SK-N-SH (cell line): ENCODE measurements around the gene SLC7A1. TPM values are rescaled to one million over a fixed set of nuclear protein-coding genes. Genes with fewer than 3 reads are reported as not detected.

Experiments used
- CTCF ChIA-PET: fragments of 300-600, 350-600 bp; formaldehyde crosslinking; extraction: SDS; loops from one replicate; lab custom pipeline; 2021; lab: Yijun Ruan, JAX
- POLR2A ChIA-PET: fragments of 350-600 bp; sonication (Branson Sonifier 250); formaldehyde crosslinking; extraction: SDS; loops from one replicate; lab custom pipeline; 2020; ENCODE audit warnings: antibody characterized with exemption, inconsistent platforms; lab: Yijun Ruan, JAX
- DNase-seq: peaks from one replicate; pipeline ENCODE4 v3.0.0; 2012
- H2AFZ ChIP-seq: fragments of 200-600 bp; sonication (generic); 2 replicates; pipeline ENCODE4 v1.8.1; 2016; ENCODE audit warnings: antibody characterized with exemption, mild to moderate bottlenecking, low read depth
- H3F3A ChIP-seq: fragments of 200-600 bp; sonication (generic); replicated peaks from 2 replicates; pipeline ENCODE3; 2016; ENCODE audit warnings: antibody characterized with exemption, mild to moderate bottlenecking; ENCODE audit not compliant: insufficient read depth
- H3K27ac ChIP-seq, 2 experiments: fragments of 200-500 bp in 1 of 2; fragments of 200-600 bp in 1 of 2; sonication (Bioruptor generic) in 1 of 2; sonication (generic), shearing (Covaris generic) in 1 of 2; 2 replicates each; pipeline versions ENCODE4 v1.5.1 to v1.6.1; 2014 to 2016; ENCODE audit warnings: low read depth in 2 of 2, inconsistent platforms in 1 of 2, low read length in 1 of 2, mild to moderate bottlenecking in 1 of 2, mixed read lengths in 1 of 2
- H3K27me3 ChIP-seq: fragments of 200-600 bp; sonication (generic), shearing (Covaris generic); 2 replicates; pipeline ENCODE4 v1.6.1; 2016; ENCODE audit warnings: mixed run types; ENCODE audit not compliant: insufficient read depth
- H3K36me3 ChIP-seq, 2 experiments: fragments of 200-500 bp in 1 of 2; fragments of 200-600 bp in 1 of 2; sonication (Bioruptor generic) in 1 of 2; sonication (generic) in 1 of 2; replicated peaks in 1 of 2; 2 replicates each; pipeline versions ENCODE3 to v1.5.1; 2014 to 2016; ENCODE audit warnings: low read length in 1 of 2, mild to moderate bottlenecking in 1 of 2; ENCODE audit not compliant: insufficient read depth in 2 of 2, control insufficient read depth in 1 of 2
- H3K4me1 ChIP-seq, 2 experiments: fragments of 200-500 bp in 1 of 2; fragments of 200-600 bp in 1 of 2; sonication (Bioruptor generic) in 1 of 2; sonication (generic), shearing (Covaris generic) in 1 of 2; 2 replicates each; pipeline versions ENCODE4 v1.5.1 to v1.6.1; 2014 to 2016; ENCODE audit warnings: low read depth in 1 of 2, low read length in 1 of 2, mixed run types in 1 of 2; ENCODE audit not compliant: insufficient read depth in 2 of 2, control insufficient read depth in 1 of 2
- H3K4me2 ChIP-seq: fragments of 200-600 bp; sonication (generic), shearing (Covaris generic); 2 replicates; pipeline ENCODE4 v1.6.1; 2017; ENCODE audit warnings: mixed run types
- H3K4me3 ChIP-seq, 2 experiments: fragments of 200-500 bp in 1 of 2; fragments of 200-600 bp in 1 of 2; sonication (Bioruptor generic) in 1 of 2; sonication (generic), shearing (Covaris generic) in 1 of 2; 2 replicates each; pipeline versions ENCODE4 v1.5.1 to v1.8.1; 2014 to 2016; ENCODE audit warnings: low read depth in 2 of 2, inconsistent platforms in 1 of 2, low read length in 1 of 2, mild to moderate bottlenecking in 1 of 2, mixed read lengths in 1 of 2, moderate library complexity in 1 of 2
- H3K79me2 ChIP-seq: fragments of 200-600 bp; sonication (generic); 2 replicates; pipeline ENCODE4 v1.8.1; 2017; ENCODE audit warnings: mild to moderate bottlenecking; ENCODE audit not compliant: insufficient read depth
- H3K9ac ChIP-seq: fragments of 200-600 bp; sonication (generic); 2 replicates; pipeline ENCODE4 v1.6.1; 2017; ENCODE audit warnings: mixed run types
- H3K9me2 ChIP-seq: fragments of 200-600 bp; sonication (generic); 2 replicates; pipeline ENCODE4 v1.6.1; 2017; ENCODE audit warnings: mixed run types
- H3K9me3 ChIP-seq: fragments of 200-600 bp; sonication (generic); 2 replicates; pipeline ENCODE4 v1.6.1; 2017; ENCODE audit warnings: mixed run types, mild to moderate bottlenecking, moderate library complexity
- H4K20me1 ChIP-seq: fragments of 200-600 bp; sonication (generic); 2 replicates; pipeline ENCODE4 v1.6.1; 2017; ENCODE audit warnings: mild to moderate bottlenecking, mixed run types; ENCODE audit not compliant: insufficient read depth
- EZH2phosphoT487 ChIP-seq: fragments of 200-600 bp; sonication (generic); IDR thresholded peaks from 2 replicates; pipeline ENCODE4 v1.6.1; 2017; ENCODE audit warnings: low read depth, mixed run types, mild to moderate bottlenecking, antibody characterized with exemption, moderate library complexity, borderline replicate concordance
- FOXJ3 ChIP-seq: sonication (generic); formaldehyde crosslinking; IDR thresholded peaks from 2 replicates; pipeline ENCODE4 v1.5.1; 2020; ENCODE audit warnings: mild to moderate bottlenecking, missing genetic modification reagents
- GABPA ChIP-seq: IDR thresholded peaks from 2 replicates; pipeline ENCODE4 v1.4.0; 2012; ENCODE audit warnings: low read depth, mild to moderate bottlenecking
- GATA2 ChIP-seq: sonication (generic); formaldehyde crosslinking; IDR thresholded peaks from 2 replicates; pipeline ENCODE4 v1.5.0; 2020; ENCODE audit warnings: mild to moderate bottlenecking, missing genetic modification reagents
- MEF2A ChIP-seq: IDR thresholded peaks from 2 replicates; pipeline ENCODE4 v1.4.0; 2012; ENCODE audit warnings: low read depth, borderline replicate concordance
- MXI1 ChIP-seq: IDR thresholded peaks from 2 replicates; pipeline ENCODE4 v1.6.1; 2012; ENCODE audit warnings: mild to moderate bottlenecking, low read depth, low read length, improper control_type of control experiment
- NFIC ChIP-seq: IDR thresholded peaks from 2 replicates; pipeline ENCODE4 v1.4.0; 2012; ENCODE audit warnings: borderline replicate concordance
- POLR2AphosphoS5 ChIP-seq: IDR thresholded peaks from 2 replicates; pipeline ENCODE4 v1.6.1; 2012; ENCODE audit warnings: low read depth, low read length
- RAD21 ChIP-seq: IDR thresholded peaks from 2 replicates; pipeline ENCODE4 v1.6.1; 2012; ENCODE audit warnings: mild to moderate bottlenecking, low read length
- RFX5 ChIP-seq: IDR thresholded peaks from 2 replicates; pipeline ENCODE4 v1.6.1; 2012; ENCODE audit warnings: mild to moderate bottlenecking, improper control_type of control experiment, low read length
- RXRA ChIP-seq: IDR thresholded peaks from 2 replicates; pipeline ENCODE4 v1.4.0; 2012; ENCODE audit warnings: low read depth, mild to moderate bottlenecking, borderline replicate concordance
- USF1 ChIP-seq: IDR thresholded peaks from 2 replicates; pipeline ENCODE4 v1.4.0; 2012; ENCODE audit warnings: low read depth, borderline replicate concordance
- YY1 ChIP-seq: IDR thresholded peaks from 2 replicates; pipeline ENCODE4 v1.4.0; 2012; ENCODE audit warnings: low read depth, mild to moderate bottlenecking
- ZBTB33 ChIP-seq: IDR thresholded peaks from 2 replicates; pipeline ENCODE4 v1.4.0; 2012; ENCODE audit warnings: low read depth, borderline replicate concordance
- WGBS: methylation state at CpG from one replicate; pipeline ENCODE4 v1.1.6; 2017; ENCODE audit warnings: low lambda C conversion rate; 5-methylcytosine and 5-hydroxymethylcytosine counted together
- polyA plus RNA-seq, 3 experiments: library from polyadenylated mRNA; depleted of rRNA; stranded (reverse); fragments of >200 nt; gene quantifications; 2 replicates each; pipeline ENCODE4 v1.2.3, GENCODE V29; 2012
- TF ChIP-seq, protein P1 (sequence below): IDR thresholded peaks from 2 replicates; pipeline ENCODE4 v1.4.0; 2012; ENCODE audit warnings: low read depth
- TF ChIP-seq, protein P2 (sequence below): IDR thresholded peaks from 2 replicates; pipeline ENCODE4 v1.6.1; 2012; ENCODE audit warnings: mild to moderate bottlenecking, low read depth, low read length, moderate library complexity
- TF ChIP-seq, protein P3 (sequence below): fragments of 200-600 bp; sonication (generic); IDR thresholded peaks from 2 replicates; pipeline ENCODE4 v1.6.1; 2017; ENCODE audit warnings: antibody characterized with exemption, mild to moderate bottlenecking, moderate library complexity
- TF ChIP-seq, protein P4 (sequence below): IDR thresholded peaks from 2 replicates; pipeline ENCODE4; 2012
- TF ChIP-seq, protein P5 (sequence below): fragments of 150-350 bp; IDR thresholded peaks from 2 replicates; pipeline ENCODE4 v1.6.1; 2016; ENCODE audit warnings: mild to moderate bottlenecking, low read depth, low read length

The SLC7A1 gene
- polyA plus RNA-seq, 1 of the 3 experiments (the other 2 are of a cell fraction): 14.0 TPM

- Histone ChIP-seq H3K9ac (no peak overlapping the region), H3K4me1 (peaks cover 0 to 17% of the 10 kb centered on the region in 2 experiments; a peak in 2 of 4 replicates)
- TF ChIP-seq GATA2 (CRISPR knock-in tag) (no peak), ZBTB33 (no peak), EZH2phosphoT487 (no peak), GABPA (no peak), USF1 (no peak), YY1 (no peak), FOXJ3 (CRISPR knock-in tag) (no peak), RAD21 (no peak), NFIC (no peak), MXI1 (no peak), RXRA (no peak), RFX5 (no peak), POLR2AphosphoS5 (no peak), MEF2A (no peak)
- TF ChIP-seq, protein P1, sequence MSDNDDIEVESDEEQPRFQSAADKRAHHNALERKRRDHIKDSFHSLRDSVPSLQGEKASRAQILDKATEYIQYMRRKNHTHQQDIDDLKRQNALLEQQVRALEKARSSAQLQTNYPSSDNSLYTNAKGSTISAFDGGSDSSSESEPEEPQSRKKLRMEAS: no peak
- TF ChIP-seq, protein P2, sequence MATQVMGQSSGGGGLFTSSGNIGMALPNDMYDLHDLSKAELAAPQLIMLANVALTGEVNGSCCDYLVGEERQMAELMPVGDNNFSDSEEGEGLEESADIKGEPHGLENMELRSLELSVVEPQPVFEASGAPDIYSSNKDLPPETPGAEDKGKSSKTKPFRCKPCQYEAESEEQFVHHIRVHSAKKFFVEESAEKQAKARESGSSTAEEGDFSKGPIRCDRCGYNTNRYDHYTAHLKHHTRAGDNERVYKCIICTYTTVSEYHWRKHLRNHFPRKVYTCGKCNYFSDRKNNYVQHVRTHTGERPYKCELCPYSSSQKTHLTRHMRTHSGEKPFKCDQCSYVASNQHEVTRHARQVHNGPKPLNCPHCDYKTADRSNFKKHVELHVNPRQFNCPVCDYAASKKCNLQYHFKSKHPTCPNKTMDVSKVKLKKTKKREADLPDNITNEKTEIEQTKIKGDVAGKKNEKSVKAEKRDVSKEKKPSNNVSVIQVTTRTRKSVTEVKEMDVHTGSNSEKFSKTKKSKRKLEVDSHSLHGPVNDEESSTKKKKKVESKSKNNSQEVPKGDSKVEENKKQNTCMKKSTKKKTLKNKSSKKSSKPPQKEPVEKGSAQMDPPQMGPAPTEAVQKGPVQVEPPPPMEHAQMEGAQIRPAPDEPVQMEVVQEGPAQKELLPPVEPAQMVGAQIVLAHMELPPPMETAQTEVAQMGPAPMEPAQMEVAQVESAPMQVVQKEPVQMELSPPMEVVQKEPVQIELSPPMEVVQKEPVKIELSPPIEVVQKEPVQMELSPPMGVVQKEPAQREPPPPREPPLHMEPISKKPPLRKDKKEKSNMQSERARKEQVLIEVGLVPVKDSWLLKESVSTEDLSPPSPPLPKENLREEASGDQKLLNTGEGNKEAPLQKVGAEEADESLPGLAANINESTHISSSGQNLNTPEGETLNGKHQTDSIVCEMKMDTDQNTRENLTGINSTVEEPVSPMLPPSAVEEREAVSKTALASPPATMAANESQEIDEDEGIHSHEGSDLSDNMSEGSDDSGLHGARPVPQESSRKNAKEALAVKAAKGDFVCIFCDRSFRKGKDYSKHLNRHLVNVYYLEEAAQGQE: no peak
- TF ChIP-seq, protein P3, sequence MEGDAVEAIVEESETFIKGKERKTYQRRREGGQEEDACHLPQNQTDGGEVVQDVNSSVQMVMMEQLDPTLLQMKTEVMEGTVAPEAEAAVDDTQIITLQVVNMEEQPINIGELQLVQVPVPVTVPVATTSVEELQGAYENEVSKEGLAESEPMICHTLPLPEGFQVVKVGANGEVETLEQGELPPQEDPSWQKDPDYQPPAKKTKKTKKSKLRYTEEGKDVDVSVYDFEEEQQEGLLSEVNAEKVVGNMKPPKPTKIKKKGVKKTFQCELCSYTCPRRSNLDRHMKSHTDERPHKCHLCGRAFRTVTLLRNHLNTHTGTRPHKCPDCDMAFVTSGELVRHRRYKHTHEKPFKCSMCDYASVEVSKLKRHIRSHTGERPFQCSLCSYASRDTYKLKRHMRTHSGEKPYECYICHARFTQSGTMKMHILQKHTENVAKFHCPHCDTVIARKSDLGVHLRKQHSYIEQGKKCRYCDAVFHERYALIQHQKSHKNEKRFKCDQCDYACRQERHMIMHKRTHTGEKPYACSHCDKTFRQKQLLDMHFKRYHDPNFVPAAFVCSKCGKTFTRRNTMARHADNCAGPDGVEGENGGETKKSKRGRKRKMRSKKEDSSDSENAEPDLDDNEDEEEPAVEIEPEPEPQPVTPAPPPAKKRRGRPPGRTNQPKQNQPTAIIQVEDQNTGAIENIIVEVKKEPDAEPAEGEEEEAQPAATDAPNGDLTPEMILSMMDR: no peak
- TF ChIP-seq, protein P4, sequence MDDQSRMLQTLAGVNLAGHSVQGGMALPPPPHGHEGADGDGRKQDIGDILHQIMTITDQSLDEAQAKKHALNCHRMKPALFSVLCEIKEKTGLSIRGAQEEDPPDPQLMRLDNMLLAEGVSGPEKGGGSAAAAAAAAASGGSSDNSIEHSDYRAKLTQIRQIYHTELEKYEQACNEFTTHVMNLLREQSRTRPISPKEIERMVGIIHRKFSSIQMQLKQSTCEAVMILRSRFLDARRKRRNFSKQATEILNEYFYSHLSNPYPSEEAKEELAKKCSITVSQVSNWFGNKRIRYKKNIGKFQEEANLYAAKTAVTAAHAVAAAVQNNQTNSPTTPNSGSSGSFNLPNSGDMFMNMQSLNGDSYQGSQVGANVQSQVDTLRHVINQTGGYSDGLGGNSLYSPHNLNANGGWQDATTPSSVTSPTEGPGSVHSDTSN: no peak
- TF ChIP-seq, protein P5, sequence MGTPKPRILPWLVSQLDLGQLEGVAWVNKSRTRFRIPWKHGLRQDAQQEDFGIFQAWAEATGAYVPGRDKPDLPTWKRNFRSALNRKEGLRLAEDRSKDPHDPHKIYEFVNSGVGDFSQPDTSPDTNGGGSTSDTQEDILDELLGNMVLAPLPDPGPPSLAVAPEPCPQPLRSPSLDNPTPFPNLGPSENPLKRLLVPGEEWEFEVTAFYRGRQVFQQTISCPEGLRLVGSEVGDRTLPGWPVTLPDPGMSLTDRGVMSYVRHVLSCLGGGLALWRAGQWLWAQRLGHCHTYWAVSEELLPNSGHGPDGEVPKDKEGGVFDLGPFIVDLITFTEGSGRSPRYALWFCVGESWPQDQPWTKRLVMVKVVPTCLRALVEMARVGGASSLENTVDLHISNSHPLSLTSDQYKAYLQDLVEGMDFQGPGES: no peak
- TF ChIP-seq, all 33 proteins: peak for 0
- no peaks in the 10 kb centered on the region for H3K9me2 ChIP-seq
- WGBS: 94% methylated on average over 5 of the region's 5 CpGs
- no peak overlapping the region for H2AFZ ChIP-seq
- H3K79me2 ChIP-seq: peaks cover 80% of the 10 kb centered on the region
- no peak for DNase-seq
- peaks cover 57% of the 10 kb centered on the region for H4K20me1 ChIP-seq
- H3K9me3 ChIP-seq: no peaks in the 10 kb centered on the region
- no peak overlapping the region for H3K4me3 ChIP-seq
- peaks cover 5 to 7% of the 10 kb centered on the region in 2 experiments for H3K36me3 ChIP-seq
- CTCF ChIA-PET: interaction anchor here (0.7 kb wide), 1 partner anchor 33 kb away, joined by 3 read pairs; no protein-coding TSS in a partner anchor
- no peak overlapping the region for H3K27ac ChIP-seq
- no peaks in the 10 kb centered on the region for H3K27me3 ChIP-seq
- POLR2A ChIA-PET: no interaction called here
- no peaks in the 10 kb centered on the region for H3F3A ChIP-seq
- H3K4me2 ChIP-seq: no peak overlapping the region
Observed at GRCh38 chr13:29540334-29540733, 55.2 kb downstream of the SLC7A1 start.
